ENCODE measurements around the gene NEU1. TPM values are rescaled to one million over a fixed set of nuclear protein-coding genes. Genes with fewer than 3 reads are reported as not detected.
"Not testable (repeated sequence)": the region's sequence is repeated elsewhere in the genome, so short reads cannot be mapped to it uniquely, and the experiment has no call there.

NEU1 gene
- polyA plus RNA-seq, 1 donor = 66.3 TPM

DNA sequence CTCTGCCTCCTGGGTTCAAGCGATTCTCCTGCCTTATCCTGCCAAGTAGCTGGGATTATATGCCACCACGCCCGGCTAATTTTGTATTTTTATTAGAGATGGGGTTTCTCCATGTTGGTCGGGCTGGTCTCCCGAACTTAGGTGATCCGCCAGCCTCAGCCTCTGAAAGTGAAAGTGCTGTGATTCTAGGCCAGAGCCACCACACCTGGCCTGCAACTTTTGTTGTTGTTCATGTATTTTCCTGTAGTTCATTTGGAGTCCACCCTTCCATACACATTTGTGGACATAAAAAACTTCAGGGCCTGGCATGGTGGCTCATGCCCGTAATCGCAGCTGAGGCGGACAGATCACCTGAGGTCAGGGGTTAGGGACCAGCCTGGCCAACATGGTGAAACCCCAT is 20.6 kb downstream of the NEU1 start:
- no peak for DNase-seq

DNA sequence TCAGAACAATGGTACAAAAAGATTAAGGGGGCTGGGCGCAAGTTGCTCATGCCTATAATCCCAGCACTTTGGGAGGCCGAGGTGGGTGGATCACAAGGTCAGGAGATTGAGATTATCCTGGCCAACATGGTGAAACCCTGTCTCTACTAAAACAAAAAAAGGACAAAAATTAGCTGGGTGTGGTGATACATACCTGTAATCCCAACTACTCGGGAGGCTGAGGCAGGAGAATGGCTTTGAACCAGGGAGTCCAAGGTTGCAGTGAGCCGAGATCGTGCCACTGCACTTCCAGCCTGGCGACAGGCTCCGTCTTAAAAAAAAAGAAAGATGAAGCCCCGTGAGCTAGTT is 22.9 kb downstream of the NEU1 start:
- not testable (repeated sequence) for DNase-seq

DNA sequence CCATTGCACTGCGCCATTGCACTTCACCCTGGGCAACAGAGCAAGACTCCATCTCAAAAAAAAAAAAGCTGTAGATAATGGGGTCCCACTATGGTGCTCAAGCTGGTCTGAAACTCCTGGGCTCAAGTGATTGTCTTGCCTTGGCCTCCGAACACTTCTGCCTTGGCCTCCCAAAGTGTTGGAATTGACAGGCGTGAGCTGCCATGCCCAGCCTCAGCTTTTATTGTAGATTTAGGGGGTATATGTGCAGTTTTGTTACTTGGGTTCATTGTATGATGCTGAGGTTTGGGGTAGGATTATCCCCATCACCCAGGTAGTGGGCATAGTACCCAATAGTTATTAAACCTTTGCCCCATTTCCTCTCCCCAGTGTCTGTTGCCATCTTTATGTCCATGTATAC is 23.7 kb downstream of the NEU1 start:
- DNase-seq = no peak

DNA sequence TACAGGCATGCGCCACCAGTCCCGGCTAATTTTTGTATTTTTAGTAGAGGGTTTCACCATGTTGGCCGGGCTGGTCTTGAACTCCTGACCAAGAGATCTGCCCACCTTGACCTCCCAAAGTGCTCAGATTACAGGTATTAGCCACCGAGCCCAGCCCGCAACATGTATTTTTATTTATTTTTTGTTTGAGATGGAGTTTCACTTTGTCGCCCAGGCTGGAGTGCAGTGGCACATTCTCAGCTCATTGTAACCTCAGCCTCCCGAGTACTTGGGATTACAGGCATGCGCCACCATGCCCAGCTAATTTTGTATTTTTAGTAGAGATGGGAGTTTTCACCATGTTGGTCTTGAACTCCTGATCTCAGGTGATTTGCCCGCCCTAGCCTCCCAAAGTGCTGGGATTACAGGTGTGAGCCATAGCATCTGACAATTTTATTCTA is 24.5 kb downstream of the NEU1 start:
- not testable (repeated sequence) for DNase-seq

DNA sequence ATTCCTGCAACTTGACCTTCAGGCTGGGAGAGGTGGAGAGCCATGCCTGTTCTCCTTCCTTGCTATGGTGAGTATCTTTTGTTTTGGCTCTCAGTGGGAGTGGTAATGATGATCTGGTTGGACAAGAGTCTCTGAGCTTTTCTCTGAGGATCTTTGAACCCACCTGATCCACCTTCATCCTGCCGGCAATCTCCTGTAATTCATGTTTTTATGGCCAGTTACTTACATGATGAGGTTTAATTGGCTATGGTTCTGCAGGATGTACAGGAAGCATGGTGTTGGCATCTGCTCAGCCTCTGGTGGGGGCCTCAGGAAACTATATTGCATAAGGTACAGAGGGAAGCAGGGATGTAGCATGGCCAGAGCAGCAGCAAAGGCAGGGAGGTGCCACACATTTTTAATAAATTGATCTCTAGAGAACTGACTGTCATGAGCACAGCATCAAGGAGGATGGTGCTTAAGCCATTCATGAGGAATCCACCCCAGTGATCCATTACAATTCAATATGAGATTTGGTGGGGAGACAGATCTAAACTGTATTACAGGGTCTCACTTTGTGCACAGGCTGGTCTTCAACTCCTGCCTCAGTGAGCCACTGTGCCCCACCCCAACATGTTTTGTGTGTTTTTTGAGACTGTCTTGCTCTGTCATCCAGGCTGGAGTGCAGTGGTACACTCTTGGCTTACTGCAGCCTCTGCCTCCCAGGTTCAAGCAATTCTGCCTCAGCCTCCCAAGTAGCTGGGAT is 25.1 kb downstream of the NEU1 start:
- no peak for DNase-seq

DNA sequence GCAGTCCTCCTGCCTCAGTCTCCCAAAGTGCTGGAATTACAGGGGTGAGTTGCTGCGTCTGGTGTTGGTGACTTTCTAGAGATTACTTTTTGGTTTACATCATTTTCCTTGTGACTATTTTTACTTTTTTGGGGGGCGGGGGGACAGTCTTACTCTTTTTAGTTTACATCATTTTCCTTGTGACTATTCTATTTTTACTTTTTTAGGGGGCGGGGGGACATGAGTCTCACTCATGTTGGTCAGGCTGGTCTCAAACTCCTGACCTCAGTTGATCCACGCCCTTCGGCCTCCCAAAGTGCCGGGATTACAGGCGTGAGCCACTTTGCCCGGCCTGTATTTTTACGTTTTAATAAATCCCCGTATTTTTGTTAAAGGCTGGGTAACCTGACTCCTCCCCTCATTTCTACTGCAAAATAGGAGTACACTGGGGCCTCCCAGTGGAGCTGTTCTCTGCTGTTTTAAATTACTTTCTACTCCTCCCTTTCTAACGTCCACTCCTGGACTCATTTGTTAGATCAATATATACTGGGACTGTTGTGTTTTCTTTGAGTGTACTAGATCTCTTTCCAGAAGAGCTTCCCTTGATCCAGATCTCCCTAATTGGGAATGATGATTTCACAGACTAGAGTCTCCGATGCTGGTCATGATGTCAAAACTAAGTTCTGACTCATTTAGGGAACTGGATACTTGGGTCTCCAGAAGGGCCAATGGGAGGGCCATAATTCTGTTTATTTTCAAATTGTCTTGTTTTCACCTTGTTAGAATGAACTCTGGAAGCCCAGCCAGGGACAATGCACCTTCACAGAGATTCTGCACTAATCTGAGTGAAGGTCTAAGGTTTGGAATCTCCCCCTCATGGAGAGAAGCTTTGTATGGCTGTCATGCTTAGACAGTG is 25.9 kb downstream of the NEU1 start:
- DNase-seq = no peak

DNA sequence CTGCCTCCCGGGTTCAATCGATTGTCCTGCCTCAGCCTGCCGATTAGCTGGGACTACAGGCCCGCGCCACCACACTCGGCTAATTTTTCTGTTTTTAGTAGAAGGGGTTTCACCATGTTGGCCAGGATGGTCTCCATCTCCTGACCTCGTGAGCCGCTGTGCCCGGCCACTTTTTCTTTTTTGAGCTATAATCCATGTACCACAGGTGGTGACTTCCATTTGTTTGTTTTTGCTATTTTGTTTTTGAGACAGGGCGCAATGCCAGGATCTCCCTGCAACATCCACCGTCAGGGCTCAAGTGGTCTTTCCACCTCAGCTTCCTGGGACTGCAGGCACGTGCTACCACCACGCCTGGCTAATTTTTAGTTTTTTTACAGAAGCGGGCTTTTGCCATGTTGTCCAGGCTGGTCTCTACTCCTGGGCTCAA is 26.6 kb downstream of the NEU1 start:
- no peak for DNase-seq

DNA sequence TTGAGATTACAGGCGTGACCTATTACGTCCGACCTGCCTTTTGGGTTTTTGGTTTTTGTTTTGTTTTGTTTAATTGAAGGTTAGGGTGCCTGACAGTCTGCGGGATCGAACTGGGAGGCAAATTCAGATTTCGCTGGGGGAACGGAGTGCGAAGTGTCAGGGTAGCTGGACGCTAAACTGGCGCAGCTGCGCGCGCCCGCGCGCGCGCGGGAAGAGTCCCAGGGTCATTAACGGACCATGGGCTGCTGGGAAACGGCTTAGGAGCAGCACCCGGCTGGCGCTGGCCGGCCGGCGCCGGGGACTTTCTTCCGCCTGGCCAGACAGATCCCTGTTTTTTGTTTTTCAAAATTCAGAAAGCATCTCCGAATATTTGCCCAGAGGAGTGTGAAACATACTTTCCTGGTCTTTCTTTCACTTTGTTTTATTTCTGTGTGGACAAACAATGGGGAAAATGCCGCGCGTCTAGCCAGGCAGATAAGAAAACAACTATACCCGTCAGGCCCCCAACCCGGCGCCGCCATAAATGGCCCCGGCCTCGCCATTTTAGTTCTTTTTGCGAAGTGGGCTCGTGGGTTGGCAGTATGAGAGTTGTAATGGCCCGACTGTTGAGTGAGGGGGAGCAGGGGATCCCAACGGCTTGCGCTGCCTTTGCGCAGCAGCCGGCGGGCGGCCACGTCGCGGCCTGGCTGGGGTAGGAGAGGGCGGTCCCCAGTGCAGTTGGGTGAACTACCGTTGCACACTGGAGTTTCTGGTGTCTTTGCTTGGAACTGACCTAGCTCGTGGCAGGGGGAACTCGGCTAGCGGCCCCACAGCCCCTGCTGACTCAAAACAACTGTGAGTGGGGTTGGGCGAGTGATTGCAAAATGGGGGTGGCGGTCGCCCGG is 28.0 kb downstream of the NEU1 start:
- DNase-seq = peak; percentile 91

DNA sequence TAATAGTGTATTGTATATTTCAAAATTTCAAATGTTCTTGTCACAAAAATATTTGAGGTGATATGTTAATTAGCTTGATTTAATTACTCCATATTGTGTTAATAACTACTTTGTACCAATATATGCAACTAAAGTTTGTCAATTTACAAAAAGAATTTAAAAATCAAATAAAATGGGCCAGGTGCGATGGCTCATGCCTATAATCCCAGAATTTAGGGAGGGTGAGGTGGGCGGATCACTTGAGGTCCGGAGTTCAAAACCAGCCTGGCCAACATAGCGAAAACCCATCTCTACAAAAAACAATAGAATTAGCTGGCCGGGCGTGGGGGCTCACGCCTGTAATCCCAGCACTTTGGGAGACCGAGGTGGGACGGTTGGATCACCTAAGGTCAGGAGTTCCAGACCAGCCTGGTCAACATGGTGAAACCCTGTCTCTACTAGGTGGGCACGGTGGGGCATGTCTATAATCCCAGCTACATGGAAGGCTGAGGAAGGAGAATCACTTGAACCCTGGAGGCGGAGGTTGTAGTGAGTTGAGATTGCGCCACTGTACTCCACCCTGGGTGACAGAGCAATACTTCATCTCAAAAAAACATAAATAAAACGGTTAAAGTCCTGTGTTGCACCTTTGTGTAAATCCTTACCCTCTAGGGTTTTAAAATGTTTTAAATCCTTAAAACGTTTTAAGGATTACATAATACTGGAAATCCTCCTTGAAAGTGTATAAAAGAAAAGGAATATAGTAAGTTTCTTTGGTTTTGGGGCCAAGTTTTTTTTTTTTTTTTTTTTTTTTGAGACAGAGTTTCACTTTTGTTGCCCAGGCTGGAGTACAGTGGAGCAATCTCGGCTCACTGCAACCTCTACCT is 31.0 kb downstream of the NEU1 start:
- DNase-seq = no peak

DNA sequence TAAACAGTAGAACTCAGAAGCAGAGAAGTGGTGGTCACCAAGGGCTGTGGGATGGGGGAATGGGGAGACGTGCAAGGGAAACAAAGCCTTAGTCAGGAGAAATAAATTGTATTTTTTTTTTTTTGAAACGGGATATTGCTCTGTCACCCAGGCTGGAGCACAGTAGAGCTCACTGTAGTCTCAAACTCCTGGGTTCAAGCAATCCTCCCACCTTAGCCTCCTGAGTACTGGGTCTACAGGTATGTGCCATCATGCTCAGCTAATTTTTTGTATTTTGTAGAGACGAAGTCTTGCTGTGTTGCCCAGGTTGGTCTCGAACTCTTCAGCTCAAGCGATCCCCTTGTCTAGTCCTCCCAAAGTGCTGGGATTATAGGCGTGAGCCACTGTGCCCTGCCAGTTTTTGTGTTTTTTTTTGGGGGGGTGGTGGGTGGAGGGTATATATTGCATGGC is 31.7 kb downstream of the NEU1 start:
- DNase-seq = no peak

DNA sequence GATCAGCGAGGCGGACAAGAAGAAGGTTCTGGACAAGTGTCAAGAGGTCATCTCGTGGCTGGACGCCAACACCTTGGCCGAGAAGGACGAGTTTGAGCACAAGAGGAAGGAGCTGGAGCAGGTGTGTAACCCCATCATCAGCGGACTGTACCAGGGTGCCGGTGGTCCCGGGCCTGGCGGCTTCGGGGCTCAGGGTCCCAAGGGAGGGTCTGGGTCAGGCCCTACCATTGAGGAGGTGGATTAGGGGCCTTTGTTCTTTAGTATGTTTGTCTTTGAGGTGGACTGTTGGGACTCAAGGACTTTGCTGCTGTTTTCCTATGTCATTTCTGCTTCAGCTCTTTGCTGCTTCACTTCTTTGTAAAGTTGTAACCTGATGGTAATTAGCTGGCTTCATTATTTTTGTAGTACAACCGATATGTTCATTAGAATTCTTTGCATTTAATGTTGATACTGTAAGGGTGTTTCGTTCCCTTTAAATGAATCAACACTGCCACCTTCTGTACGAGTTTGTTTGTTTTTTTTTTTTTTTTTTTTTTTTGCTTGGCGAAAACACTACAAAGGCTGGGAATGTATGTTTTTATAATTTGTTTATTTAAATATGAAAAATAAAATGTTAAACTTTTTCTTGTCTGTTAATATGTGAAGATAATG is 32.9 kb downstream of the NEU1 start:
- peak; percentile 82 for DNase-seq

DNA sequence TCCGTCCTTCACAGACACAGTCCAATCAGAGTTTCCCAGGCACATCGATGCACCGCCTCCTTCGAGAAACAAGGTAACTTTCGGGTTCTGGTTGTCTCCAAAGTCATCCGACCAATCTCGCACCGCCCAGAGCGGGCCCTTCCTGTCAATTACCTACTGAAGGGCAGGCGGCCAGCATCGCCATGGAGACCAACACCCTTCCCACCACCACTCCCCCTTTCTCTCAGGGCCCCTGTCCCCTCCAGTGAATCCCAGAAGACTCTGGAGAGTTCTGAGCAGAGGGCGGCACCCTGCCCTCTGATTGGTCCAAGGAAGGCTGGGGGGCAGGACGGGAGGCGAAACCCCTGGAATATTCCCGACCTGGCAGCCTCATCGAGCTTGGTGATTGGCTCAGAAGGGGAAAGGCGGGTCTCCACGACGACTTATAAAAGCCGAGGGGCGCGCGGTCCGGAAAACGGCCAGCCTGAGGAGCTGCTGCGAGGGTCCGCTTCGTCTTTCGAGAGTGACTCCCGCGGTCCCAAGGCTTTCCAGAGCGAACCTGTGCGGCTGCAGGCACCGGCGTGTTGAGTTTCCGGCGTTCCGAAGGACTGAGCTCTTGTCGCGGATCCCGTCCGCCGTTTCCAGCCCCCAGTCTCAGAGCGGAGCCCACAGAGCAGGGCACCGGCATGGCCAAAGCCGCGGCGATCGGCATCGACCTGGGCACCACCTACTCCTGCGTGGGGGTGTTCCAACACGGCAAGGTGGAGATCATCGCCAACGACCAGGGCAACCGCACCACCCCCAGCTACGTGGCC is 35.1 kb downstream of the NEU1 start, which contains the start of gene HSPA1B:
TSS of gene HSPA1B (plus strand) at position 453 of the 794 bp plus-strand sequence. CDS start at position 666, 213 bp downstream.
- DNase-seq = peak; percentile 99

DNA sequence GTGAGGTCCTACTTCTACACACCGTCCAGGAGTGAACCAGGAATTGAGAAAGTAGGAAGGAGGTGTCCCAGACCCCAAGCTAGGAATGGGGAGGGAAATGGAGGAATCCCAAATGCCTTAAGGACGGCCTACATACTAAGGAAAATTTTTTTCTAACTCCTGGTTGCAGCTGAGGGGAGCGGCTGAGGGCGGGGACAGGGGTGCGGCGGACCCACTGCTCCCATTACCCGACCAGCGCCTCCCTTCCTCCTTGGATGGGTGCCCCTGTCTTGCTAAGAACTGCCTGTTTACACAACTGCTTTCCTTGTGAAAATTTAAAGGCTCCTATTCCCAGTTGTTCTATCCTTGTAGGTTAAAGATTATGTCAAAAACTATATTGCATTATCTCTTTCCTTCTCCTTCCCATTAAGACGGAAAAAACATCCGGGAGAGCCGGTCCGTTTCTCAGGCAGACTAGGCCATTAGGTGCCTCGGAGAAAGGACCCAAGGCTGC is 35.8 kb downstream of the NEU1 start:
- no peak for DNase-seq

DNA sequence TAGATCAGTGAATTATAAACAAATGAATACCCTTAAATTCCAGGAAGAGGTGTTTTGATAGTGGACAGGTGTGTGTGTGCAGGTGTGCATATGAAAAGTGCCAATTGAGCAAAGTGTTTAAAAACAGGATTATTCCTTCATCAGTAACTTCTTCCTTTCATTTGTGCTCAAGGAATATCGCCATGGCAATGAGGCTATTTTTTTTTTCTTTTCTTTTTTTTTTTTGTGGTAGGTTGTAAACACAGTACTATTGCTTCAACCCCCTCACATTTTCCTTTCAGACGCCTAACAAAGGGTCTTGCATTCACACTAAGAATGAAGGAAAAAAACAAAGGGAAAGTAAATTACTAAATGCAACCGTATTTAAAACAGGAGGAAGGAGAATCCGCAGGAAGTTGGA is 37.1 kb downstream of the NEU1 start:
- DNase-seq = no peak

DNA sequence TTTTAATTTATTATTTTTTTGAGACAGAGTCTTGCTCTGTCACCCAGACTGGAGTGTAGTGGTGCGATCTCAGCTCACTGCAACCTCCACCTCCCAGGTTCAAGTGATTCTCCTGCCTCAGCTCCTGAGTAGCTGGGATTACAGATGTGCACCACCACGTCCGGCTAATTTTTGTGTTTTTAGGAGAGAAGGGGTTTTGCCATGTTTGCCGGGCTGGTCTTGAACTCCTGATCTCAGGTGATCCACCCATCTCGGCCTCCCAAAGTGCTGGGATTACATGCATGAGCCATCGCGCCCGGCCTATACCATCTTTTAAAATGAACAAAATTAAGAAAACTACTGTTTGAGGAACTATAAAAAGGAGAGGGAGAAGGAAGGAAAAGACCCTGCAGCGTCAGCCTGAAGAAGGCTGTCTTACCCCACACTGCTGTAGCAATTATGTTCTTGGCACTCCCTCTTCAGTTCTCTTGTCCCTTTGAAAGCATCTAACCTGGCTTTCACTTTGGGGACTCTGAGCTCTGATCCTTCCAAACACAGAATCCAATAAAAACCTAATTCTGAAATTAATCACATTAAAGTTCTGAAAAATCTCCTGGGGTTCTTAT is 38.9 kb downstream of the NEU1 start:
- not testable (repeated sequence) for DNase-seq

DNA sequence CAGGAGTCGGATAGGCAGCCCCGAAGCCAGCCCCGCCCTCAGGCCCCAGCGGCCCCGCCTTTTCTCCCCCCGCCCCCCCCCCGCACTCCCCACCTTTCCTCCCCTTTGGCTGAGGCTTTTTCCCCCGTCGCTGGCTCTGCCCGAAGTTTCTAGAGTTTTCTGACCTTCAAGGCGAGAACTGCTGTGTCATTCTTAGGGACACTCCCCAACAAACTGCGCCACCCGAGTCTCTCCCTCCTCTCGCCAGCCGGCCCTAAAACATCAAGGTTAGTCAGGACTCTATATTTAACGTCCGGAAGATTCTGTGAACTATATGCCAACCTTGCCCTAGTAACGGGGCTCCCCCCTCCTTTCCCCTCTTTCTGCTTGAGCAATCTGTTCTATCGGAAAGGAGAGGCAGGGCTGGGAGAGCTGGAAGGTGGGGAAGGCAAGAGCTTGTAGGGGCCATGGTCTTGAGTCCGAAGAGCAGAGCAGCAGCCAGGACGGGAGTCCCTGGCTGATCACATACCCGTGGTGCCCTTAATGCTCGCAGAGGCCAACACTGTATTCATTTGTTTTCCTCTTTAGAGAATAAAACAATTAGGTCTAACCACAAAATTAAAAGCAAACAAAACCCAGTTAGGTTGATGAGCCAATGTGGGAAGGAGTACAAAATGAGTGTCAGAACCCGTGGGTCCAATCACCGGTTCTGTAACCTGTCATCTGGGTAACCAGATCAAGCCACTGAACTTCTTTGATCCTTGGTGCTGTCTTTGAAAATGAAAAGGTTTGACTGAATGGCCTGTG is 40.4 kb downstream of the NEU1 start:
- DNase-seq = peak; percentile 80

DNA sequence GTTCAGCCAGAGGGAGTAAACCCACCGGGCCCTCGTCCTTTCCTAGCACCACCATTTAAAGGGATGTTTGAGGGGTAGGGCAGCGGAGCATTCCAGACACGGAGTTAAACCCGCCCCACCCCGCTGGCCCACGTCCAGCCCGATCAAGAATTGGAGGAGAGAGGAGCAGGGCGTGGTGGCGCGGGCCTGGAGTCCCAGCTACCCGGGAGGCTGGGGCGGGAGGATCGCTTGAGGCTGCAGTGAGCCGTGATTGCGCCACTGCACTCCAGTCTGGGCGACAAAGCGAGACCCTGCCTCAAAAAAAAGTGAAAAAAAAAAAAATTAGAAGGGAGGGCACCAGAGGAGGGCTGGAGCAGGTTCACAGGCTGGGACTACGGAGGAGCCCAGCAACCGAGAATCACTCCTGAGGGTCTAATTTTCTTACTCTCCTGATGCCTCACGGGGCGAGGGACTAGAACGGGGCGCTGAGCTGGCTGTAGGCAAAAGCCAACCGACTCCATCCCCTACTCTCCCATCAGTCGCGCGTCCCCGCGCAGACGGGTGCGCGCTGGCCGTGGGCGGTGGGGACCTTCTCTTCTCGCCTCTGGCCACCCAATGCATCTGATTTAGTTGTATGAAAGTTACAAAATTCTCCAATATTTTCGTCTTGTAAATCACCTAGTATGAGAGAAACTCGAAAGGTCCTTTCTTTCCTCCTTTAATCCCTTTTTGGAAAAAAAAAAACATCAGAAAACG is 41.2 kb downstream of the NEU1 start:
- DNase-seq = no peak
